GM18867 (cell line): ENCODE data around the gene LCP2.

Experiments
- ATAC-seq: cut with Tn5 transposase; IDR thresholded peaks from one replicate; pipeline ENCODE4 v1.9.1; 2021; ENCODE audit warnings: mild to moderate bottlenecking, moderate library complexity; ENCODE audit not compliant: unreplicated experiment

The LCP2 gene

GRCh38 chr5:170276140-170276539 lies 21.4 kb downstream of the LCP2 start:
- no peak for ATAC-seq

GRCh38 chr5:170275376-170275994 lies 22.1 kb downstream of the LCP2 start:
- no peak for ATAC-seq

- ATAC-seq: no peak
These were observed 23.4 kb downstream of the LCP2 start for GRCh38 chr5:170273968-170274710.

GRCh38 chr5:170270293-170271069 lies 27.1 kb downstream of the LCP2 start:
- no peak for ATAC-seq

GRCh38 chr5:170269579-170269978 lies 28.0 kb downstream of the LCP2 start:
- ATAC-seq: no peak

GRCh38 chr5:170268884-170269283 lies 28.7 kb downstream of the LCP2 start:
- no peak for ATAC-seq

GRCh38 chr5:170268153-170268689 lies 29.4 kb downstream of the LCP2 start:
- ATAC-seq: no peak

- ATAC-seq: peak; percentile 92
These were observed 30.0 kb downstream of the LCP2 start for GRCh38 chr5:170267431-170268152.

- ATAC-seq: no peak
These were observed 30.8 kb downstream of the LCP2 start for GRCh38 chr5:170266570-170267381.

- no peak for ATAC-seq
These were observed 32.1 kb downstream of the LCP2 start for GRCh38 chr5:170265522-170265921.

- ATAC-seq: no peak
These were observed 33.7 kb downstream of the LCP2 start for GRCh38 chr5:170263906-170264305.

GRCh38 chr5:170262061-170263045 lies 35.2 kb downstream of the LCP2 start:
- ATAC-seq: no peak

GRCh38 chr5:170261528-170262043 lies 36.0 kb downstream of the LCP2 start:
- ATAC-seq: no peak

- no peak for ATAC-seq
These were observed 40.2 kb downstream of the LCP2 start for GRCh38 chr5:170257370-170257769.

- no peak for ATAC-seq
These were observed 41.0 kb downstream of the LCP2 start for GRCh38 chr5:170256571-170256970.

- peak; percentile 98 for ATAC-seq
These were observed 43.5 kb downstream of the LCP2 start for GRCh38 chr5:170254056-170254455.

GRCh38 chr5:170252720-170253350 lies 44.7 kb downstream of the LCP2 start:
- ATAC-seq: no peak

GRCh38 chr5:170252109-170252508 lies 45.5 kb downstream of the LCP2 start:
- no peak for ATAC-seq
